ENCODE results near the gene SLC19A2.

Gene SLC19A2

GRCh38 chr1:169473347-169473746, 12.4 kb downstream of the SLC19A2 start:
- DNase-seq = no peak

GRCh38 chr1:169472738-169473137, 13.0 kb downstream of the SLC19A2 start:
- no peak for DNase-seq

DNA sequence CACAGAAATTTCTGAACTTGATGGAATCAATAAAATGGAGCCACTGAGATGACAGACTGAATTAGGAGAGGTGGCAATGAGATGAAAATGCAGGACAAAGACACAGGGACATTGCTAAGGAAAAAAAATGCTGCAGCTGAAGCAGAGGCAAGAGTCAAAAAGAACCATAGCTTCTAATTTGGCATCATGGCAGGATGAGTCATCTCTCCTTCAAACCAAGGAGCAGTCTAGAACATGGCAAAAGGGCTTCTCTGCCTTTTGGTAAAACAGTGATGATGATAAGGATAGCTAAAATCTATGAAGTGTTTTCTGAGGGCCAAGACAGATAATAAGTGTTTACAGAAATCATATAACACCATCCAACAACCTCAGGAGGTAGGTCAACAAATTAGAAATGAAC, 16.8 kb downstream of the SLC19A2 start:
- no peak for DNase-seq

DNA sequence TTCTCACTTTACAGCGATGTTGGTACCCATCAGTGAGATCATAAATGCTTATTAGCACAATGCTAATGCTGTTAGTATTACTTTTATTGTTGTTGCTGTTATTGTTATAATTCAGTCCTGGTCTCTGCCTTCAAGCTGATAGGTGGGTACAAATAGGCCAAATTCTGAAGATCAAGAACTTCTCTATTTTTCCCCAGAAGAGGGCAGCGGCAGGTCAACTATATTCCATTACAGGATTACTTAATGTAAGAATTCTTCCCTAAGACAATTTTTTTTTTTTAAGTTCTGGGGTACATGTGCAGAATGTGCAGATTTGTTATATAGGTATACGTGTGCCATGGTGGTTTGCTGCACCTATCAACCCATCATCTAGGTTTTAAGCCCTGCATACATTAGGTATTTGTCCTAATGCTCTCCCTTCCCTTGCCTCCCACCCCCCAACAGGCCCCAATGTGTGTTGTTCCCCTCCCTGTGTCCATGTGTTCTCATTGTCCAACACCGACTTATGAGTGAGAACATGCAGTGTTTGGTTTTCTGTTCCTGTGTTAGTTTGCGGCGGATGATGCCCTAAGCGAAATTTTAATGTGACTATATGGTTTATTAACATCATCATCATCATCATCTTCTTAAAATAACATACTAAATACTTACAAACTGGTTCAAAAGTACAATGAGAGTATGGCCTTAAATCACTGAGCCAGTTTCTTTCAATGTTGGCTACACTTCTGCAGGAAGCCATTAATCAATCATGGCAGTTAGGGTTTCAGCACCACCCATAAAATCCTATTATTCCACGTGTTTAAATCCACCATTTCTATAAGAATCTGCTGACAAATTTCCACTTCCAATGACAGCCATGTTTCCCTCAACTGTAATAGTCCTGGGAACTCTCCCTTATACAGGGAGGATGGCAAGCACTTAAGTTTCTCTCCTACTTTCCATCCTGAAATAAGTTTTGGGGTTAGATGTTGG, 19.2 kb downstream of the SLC19A2 start:
- DNase-seq = peak; percentile 22

- no peak for DNase-seq
Observed at GRCh38 chr1:169465281-169465680, 20.5 kb downstream of the SLC19A2 start.

GRCh38 chr1:169462385-169462784, 23.4 kb downstream of the SLC19A2 start:
- DNase-seq = no peak

- DNase-seq = no peak
Observed at GRCh38 chr1:169461390-169462000, 24.2 kb downstream of the SLC19A2 start.

DNA sequence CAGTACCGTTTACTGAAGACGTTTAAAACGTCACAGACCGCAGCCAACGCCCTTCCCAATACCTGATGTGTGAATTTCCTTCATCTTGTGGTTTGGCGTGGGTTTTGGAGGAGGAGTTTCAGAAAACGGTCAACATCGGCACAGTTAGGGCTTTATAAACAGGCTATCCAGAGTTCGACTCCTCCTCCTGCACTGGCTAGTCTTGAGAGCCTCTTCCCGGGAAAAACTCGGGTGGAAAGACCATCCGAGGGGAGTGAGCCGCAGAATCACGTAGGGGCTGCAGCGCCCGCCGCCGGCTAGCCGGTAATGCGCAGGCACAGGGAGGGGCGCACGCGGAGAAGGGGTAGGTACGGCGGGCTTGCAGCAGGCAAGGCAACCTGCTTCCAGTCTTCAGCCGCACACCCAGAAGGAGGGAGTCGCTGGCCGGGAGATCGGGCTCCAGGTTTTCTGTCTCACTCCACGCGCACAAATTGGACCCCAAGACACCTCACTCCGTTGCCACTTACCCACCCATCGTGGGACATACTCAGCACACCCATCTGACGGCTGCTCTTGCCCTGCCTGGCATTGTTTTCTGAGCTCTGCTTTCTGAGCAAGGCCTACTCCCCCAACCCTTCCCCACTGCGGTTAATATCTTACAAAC, 25.4 kb downstream of the SLC19A2 start:
- peak; percentile 31 for DNase-seq

DNA sequence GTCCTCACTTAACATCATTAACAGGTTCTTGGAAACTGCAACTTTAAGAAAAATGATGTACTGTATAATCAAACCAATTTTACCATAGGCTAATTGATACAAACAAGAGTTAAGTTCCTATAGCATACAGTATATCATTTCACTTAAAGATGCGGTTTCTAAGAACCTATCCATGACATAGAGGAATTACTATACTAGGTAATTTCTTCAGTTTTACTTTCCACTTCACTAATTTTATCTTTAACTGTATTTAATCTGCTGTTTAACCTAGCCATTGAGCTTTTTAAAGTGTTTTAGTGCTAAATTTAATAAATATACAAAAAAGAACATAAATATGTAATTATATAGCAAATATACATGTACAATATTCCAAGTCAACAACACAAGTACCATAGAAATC, 28.3 kb downstream of the SLC19A2 start:
- no peak for DNase-seq

DNA sequence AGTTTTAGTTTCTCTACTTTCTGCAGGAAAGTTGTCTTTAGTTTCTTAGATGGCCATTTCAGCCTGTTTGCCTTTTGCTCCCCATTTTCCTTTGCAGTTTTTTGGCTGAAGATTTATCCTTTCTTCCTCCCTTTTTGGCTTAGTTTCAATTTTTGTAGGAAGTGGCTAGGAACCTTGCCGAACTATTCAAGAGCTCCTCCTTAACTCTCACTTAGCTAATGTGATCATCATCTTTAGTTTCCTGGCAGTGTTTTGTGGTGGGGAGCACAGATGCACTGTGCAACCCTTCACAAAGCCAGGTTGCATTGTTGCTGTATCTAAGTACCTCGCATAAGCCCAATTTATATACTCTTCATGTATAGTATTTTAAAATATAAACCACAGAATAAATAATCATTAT, 29.7 kb downstream of the SLC19A2 start:
- DNase-seq = no peak

DNA sequence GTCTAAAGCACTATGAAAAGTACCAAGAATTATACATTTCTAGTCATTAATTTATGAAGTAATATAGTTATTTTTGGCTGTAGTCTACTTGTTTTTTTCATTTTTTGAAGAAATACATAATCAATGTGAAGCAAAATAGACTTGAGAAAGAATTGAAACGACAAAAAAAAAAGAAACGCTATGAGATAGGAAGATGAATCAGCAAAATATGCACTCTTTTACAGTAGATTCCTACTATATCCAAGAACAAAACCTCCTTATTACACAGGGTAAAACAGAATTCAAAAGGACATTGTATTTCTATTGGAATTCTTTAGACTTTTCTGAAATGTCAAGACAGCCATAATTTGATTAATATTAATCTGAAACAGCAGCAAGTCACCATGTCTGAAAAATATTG, 32.8 kb downstream of the SLC19A2 start:
- no peak for DNase-seq

DNA sequence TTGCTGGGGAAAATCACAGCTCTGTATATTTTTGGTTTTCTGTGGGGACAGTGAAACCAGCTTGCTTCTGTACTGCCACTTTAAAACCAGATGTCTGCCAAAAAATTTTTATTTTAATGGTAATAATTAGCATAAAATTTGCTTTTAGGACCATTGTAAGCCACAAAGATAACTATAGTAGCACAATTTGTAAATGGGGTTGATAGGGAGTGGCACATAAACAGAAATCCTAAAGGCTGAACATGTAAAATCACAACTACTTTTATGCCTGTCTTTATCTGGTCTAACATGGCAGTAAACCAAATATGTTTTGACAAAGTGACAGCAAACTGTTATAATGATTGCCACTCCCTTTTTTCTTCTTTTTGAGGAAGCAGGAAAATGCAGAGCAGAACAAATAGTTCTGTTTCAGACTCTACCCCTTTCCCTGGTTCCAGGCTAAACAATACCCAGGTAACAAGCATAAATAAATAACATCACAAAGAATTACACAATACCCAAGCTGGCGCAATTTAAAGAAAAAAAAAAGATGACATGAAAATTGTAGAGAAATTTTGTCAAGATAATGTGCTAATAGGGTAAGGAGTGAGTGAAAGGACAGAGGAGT, 34.4 kb downstream of the SLC19A2 start:
- DNase-seq = no peak

DNA sequence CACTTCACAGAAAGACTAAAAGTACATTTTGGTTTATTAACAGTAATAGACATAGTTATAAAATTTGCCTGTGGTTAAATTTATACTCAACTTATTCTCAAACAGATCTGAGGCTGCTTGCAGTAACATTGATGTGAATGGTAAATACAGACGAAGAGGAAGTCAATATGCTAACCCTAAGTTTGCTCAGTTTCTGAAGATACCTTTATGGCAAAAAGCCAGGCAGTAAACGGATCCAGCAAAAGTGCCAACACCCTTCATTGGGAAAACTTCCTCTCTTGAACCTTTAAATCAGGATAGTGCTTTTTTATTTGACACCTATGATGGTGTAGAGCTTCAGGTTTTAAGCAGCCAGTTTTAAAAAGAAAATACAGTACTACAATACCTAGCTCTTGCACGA, 41.8 kb downstream of the SLC19A2 start:
- DNase-seq = no peak

- DNase-seq = peak; percentile 85
Observed at GRCh38 chr1:169427081-169427641, 58.6 kb downstream of the SLC19A2 start, which contains the start of gene CCDC181. Gene CCDC181, minus strand, starts transcription at chr1:169427474. Its CDS starts 2,547 bp downstream, at chr1:169424927.

- DNase-seq = no peak
Observed at GRCh38 chr1:169426174-169426705, 59.5 kb downstream of the SLC19A2 start.

- DNase-seq = no peak
Observed at GRCh38 chr1:169421309-169421708, 64.4 kb downstream of the SLC19A2 start.

GRCh38 chr1:169414952-169415351, 70.8 kb downstream of the SLC19A2 start:
- no peak for DNase-seq
